ENCODE results near the gene STOML1.

The STOML1 gene

DNA sequence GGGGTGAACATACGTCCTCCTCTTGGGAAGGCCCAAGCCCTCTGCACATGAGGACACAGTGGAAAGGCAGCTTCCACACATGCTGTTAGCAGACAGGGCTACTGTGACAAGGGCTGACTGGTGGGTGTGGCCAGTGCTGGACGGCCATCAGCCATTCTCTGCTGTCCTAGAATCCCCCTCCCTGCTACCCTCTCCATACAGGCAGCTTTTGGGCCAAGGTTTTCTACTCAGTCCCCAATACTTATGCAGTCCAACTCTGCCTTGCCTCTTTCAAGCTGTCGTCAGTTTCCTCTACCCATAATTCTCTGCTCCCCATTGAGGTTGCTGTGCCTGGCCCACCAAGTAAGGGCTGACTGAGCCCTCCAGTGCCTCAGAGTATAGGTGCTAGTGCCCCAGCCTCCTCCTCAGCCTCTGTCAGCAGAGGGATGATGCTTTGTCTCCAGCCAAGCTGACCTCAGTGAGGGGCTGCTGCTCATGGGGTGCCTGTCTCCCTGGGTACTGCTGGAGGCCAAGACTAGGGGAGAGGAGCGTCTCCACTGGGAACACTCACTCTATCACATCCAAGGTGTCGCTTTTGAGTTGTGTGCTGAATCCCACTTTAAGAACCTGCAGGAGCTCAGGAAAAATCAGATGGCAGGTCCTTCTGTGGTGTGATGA is 63.0 kb downstream of the STOML1 start:
- DNase-seq (ENCODE audit: low read depth), result no peak

All from fibroblast of gingiva (primary cell).